ENCODE results near the gene MAML3.

The MAML3 gene

GRCh38 chr4:139686988-139687387 is 467.0 kb downstream of the MAML3 start:
- TF ChIP-seq, protein P1, sequence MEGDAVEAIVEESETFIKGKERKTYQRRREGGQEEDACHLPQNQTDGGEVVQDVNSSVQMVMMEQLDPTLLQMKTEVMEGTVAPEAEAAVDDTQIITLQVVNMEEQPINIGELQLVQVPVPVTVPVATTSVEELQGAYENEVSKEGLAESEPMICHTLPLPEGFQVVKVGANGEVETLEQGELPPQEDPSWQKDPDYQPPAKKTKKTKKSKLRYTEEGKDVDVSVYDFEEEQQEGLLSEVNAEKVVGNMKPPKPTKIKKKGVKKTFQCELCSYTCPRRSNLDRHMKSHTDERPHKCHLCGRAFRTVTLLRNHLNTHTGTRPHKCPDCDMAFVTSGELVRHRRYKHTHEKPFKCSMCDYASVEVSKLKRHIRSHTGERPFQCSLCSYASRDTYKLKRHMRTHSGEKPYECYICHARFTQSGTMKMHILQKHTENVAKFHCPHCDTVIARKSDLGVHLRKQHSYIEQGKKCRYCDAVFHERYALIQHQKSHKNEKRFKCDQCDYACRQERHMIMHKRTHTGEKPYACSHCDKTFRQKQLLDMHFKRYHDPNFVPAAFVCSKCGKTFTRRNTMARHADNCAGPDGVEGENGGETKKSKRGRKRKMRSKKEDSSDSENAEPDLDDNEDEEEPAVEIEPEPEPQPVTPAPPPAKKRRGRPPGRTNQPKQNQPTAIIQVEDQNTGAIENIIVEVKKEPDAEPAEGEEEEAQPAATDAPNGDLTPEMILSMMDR (IDR thresholded peaks at IDR 0.05; ENCODE audit: extremely low read depth, missing control alignments): no peak

GRCh38 chr4:139686130-139686529 is 467.9 kb downstream of the MAML3 start:
- no peak for DNase-seq (ENCODE audit: low spot score)
- TF ChIP-seq, protein P1 (IDR thresholded peaks at IDR 0.05; ENCODE audit: extremely low read depth, missing control alignments): no peak

More at GRCh38 chr4:139686988-139687387, 467.0 kb downstream of the MAML3 start:
- no peak for DNase-seq (ENCODE audit: low spot score)

DNA sequence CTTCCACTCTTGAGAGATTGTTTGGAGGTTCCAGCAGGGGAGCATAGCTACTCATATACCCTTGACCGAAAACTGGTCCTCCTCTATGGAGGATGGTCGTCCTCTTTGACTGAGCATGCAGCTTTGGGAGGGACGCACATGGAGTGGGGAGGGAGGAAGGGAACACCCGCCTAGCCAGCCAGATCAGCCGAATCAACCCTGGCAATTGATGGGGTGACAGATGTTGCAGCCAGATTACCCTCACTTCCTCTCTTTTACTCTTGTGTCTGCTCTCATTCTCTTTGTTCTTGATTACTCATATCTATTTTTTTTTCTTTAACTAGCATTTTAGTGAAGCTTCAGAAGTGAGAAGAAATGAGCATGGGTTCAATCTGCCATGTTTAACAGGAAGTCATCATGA is 468.8 kb downstream of the MAML3 start:
- TF ChIP-seq, protein P1 (IDR thresholded peaks at IDR 0.05; ENCODE audit: extremely low read depth, missing control alignments): no peak
- no peak for DNase-seq (ENCODE audit: low spot score)

DNA sequence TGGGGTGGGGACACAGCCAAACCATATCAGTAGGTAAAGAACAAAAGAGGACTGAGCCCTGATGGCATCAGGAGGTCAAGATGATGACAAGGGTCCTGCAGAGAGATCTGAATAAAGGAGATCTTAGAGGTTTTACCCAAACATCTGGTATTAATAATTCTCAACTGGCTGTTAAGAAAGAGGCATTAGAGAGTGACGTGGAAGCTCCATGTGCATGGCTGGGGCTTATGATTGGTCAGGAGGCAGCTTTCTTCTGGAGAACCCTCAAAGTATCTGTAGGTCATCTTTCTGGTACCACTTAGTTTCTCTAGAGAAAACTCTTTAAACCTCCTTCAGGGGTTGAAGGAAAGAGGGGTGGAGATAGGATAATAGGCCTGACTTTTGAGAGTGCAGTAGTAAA is 469.6 kb downstream of the MAML3 start:
- TF ChIP-seq, protein P1 (IDR thresholded peaks at IDR 0.05; ENCODE audit: extremely low read depth, missing control alignments): no peak
- no peak for DNase-seq (ENCODE audit: low spot score)

DNA sequence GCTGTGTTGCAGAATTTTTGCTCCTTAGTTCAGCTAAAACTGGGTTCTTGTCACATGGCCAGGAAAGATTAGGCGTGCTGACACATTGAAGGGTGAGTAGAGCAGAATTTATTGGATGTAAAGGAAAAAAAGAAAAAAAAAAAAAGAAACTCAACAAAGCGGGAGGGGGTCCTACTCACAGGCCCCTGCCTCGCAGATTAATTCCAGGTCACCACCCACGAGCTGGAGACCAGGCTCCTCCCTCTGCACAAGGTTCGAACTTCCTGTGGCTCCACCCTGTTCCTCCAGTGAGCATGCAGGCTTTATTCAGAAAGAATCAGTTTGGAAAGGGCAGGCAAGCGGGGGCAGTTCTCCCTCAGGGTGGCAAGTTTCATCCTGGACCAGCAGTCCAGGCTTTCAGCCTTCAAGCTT is 471.2 kb downstream of the MAML3 start:
- TF ChIP-seq, protein P1 (IDR thresholded peaks at IDR 0.05; ENCODE audit: extremely low read depth, missing control alignments): no peak
- no peak for DNase-seq (ENCODE audit: low spot score)

DNA sequence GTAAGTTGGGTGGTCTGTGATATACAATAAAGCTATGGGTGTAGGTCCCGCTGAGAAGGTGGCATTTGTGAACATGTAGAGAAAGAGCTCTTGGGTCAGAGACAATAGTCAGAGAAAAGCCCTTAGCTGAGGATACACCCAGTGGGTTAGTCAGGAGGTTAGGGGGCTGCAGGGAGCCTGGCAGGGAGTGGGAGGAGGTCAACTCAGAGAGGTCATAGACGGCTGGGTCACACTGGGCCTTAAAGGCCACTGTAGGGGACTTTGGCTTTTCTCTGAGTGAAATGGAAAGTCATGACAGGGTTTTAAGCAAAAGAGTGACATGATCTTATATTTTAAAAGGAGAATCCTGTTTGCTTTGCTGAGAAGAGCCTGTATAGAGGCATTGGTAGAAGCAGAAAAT is 471.7 kb downstream of the MAML3 start:
- no peak for DNase-seq (ENCODE audit: low spot score)
- TF ChIP-seq, protein P1 (IDR thresholded peaks at IDR 0.05; ENCODE audit: extremely low read depth, missing control alignments): no peak

DNA sequence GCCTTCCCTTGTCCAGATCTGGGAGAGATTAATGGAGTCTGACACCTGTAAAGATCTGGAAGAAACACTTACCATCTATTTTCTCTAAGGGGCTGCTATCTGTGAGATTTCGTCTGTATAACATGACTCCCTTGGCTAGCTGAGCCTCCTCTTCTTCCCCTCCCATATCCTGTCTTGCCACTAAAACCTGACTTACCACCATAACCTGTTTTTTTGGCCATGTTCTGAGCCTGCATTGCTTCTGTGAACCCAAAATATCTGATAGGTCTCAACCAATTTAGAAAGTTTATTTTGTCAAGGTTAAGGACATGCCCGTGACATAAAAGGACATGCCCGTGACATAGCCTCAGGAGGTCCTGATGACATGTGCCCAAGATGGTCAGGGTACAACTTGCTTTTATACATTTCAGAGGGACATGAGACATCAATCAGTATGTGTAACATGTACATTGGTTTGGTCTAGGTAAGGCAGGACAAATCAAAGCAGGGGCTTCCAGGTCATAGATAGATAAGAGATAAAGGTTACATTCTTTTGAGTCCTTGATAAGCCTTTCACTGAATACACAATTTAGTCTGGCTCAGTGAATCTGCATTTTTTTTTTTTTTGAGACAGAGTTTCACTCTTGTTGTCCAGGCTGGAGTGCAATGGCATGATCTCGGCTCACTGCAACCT is 476.9 kb downstream of the MAML3 start:
- TF ChIP-seq, protein P1 (IDR thresholded peaks at IDR 0.05; ENCODE audit: extremely low read depth, missing control alignments): no peak
- no peak for DNase-seq (ENCODE audit: low spot score)
